ENCODE results near the gene EIF4A2. TPM values are rescaled to one million over a fixed set of nuclear protein-coding genes. Genes with fewer than 3 reads are reported as not detected.
A peak's percentile ranks its signal among the peaks of the same experiment; 100 is the strongest.

EIF4A2 gene
- total and polyA plus RNA-seq, 2 of the 13 experiments (the other 11 are each of a cell fraction or from before 2014, with no cell fraction given) = 480 to 596 TPM

DNA sequence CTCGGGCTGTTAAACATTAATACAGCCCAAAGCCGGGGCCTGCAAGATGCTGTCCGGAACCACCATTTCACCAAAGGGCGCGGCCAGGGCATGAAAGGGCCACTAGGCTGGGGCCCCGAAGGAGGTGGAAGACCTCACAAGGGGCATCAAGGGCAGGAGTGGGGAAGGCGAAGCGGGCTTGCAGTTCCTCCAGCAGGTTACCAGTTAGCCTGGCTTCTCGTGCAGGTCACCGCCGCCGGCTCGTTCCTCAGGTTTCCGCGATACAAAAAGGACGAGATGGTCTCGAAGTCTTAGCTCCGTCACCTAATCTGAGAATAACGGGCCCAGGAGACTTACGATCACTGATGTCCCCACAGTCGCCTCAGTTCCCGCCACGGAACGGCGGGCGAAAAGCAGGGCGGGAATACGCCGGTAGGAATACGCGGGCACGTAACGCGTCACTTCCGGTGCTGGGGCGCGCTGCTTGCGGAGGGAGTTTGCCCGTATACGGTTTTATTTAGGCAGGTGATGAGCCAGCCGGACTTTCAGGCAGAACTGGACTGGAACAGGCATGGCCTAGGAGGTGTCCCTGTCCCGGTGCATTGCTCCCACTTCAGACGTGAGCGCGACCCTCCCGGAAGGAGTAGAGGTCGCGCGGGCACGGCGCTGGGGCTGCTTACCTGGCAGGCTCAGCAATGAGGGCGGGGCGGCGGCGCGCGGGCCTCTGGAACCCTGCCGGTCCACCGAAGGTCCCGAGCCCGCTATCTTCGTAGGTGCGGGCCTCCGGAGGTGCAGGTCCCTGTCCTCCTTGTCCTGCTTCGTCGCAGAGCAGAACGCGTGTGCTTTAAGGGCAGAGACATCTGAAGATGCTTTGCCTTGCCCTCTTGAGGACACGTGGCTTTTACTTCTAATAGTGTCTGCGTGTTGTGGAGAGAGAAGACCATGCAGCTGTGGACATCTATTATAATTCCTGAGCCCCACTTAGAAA is 23.0 kb downstream of the EIF4A2 start, which contains the start of gene RFC4 (continued):
- TF ChIP-seq, protein P1, sequence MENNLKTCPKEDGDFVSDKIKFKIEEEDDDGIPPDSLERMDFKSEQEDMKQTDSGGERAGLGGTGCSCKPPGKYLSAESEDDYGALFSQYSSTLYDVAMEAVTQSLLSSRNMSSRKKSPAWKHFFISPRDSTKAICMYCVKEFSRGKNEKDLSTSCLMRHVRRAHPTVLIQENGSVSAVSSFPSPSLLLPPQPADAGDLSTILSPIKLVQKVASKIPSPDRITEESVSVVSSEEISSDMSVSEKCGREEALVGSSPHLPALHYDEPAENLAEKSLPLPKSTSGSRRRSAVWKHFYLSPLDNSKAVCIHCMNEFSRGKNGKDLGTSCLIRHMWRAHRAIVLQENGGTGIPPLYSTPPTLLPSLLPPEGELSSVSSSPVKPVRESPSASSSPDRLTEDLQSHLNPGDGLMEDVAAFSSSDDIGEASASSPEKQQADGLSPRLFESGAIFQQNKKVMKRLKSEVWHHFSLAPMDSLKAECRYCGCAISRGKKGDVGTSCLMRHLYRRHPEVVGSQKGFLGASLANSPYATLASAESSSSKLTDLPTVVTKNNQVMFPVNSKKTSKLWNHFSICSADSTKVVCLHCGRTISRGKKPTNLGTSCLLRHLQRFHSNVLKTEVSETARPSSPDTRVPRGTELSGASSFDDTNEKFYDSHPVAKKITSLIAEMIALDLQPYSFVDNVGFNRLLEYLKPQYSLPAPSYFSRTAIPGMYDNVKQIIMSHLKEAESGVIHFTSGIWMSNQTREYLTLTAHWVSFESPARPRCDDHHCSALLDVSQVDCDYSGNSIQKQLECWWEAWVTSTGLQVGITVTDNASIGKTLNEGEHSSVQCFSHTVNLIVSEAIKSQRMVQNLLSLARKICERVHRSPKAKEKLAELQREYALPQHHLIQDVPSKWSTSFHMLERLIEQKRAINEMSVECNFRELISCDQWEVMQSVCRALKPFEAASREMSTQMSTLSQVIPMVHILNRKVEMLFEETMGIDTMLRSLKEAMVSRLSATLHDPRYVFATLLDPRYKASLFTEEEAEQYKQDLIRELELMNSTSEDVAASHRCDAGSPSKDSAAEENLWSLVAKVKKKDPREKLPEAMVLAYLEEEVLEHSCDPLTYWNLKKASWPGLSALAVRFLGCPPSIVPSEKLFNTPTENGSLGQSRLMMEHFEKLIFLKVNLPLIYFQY (CRISPR knock-in tag; IDR thresholded peaks at IDR 0.05; ENCODE audit: borderline replicate concordance) = no peak; the same call in 1 of the 2 replicates
- no peak for TF ChIP-seq RBAK (CRISPR knock-in tag; IDR thresholded peaks at IDR 0.05)
- TF ChIP-seq SIX4 (CRISPR knock-in tag; IDR thresholded peaks at IDR 0.05) = peak; percentile 50; the same call in 1 of the 2 replicates
- TF ChIP-seq, protein P2, sequence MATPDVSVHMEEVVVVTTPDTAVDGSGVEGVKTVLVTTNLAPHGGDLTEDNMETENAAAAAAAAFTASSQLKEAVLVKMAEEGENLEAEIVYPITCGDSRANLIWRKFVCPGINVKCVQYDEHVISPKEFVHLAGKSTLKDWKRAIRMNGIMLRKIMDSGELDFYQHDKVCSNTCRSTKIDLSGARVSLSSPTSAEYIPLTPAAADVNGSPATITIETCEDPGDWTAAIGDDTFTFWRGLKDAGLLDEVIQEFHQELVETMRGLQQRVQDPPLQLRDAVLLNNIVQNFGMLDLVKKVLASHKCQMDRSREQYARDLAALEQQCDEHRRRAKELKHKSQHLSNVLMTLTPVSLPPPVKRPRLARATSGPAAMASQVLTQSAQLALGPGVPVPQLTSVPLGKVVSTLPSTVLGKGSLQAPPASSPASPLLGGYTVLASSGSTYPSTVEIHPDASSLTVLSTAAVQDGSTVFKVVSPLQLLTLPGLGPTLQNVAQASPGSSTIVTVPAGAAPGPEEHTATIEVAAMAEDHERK (CRISPR knock-in tag; IDR thresholded peaks at IDR 0.05; ENCODE audit: low read depth) = peak; percentile 98
- TF ChIP-seq ZNF530 (CRISPR knock-in tag; IDR thresholded peaks at IDR 0.05; ENCODE audit: low read depth) = no peak
- peak; percentile 95; the same call in 1 of the 2 replicates for TF ChIP-seq ELF4 (CRISPR knock-in tag; IDR thresholded peaks at IDR 0.05; ENCODE audit: borderline replicate concordance)
- no peak for TF ChIP-seq ZNF510 (CRISPR knock-in tag; IDR thresholded peaks at IDR 0.05; ENCODE audit: low read depth)
- no peak for TF ChIP-seq SMAD3 (CRISPR knock-in tag; IDR thresholded peaks at IDR 0.05)
- no peak for TF ChIP-seq NCOA5 (CRISPR knock-in tag; IDR thresholded peaks at IDR 0.05)
- no peak for TF ChIP-seq ZSCAN22 (CRISPR knock-in tag; IDR thresholded peaks at IDR 0.05)
- no peak; the same call in 1 of the 2 replicates for TF ChIP-seq SMAD1 (CRISPR knock-in tag; IDR thresholded peaks at IDR 0.05; ENCODE audit: borderline replicate concordance, low read depth)
- no peak for TF ChIP-seq ZNF557 (CRISPR knock-in tag; IDR thresholded peaks at IDR 0.05)
- no peak for TF ChIP-seq NFE2L2 (IDR thresholded peaks at IDR 0.05; ENCODE audit: low read length)
- no peak for TF ChIP-seq ZNF782 (CRISPR knock-in tag; IDR thresholded peaks at IDR 0.05; ENCODE audit: borderline replicate concordance)
- no peak for TF ChIP-seq ZNF432 (CRISPR knock-in tag; IDR thresholded peaks at IDR 0.05; ENCODE audit: borderline replicate concordance)
- TF ChIP-seq ZNF501 (CRISPR knock-in tag; IDR thresholded peaks at IDR 0.05) = peak; percentile 92
- TF ChIP-seq, protein P3, sequence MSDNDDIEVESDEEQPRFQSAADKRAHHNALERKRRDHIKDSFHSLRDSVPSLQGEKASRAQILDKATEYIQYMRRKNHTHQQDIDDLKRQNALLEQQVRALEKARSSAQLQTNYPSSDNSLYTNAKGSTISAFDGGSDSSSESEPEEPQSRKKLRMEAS (IDR thresholded peaks at IDR 0.05) = peak; percentile 84
- no peak for TF ChIP-seq NONO (IDR thresholded peaks at IDR 0.05)
- TF ChIP-seq NONO (CRISPR knock-in tag; conservative IDR thresholded peaks at IDR 0.05) = peak; percentile 90
- TF ChIP-seq, protein P4, sequence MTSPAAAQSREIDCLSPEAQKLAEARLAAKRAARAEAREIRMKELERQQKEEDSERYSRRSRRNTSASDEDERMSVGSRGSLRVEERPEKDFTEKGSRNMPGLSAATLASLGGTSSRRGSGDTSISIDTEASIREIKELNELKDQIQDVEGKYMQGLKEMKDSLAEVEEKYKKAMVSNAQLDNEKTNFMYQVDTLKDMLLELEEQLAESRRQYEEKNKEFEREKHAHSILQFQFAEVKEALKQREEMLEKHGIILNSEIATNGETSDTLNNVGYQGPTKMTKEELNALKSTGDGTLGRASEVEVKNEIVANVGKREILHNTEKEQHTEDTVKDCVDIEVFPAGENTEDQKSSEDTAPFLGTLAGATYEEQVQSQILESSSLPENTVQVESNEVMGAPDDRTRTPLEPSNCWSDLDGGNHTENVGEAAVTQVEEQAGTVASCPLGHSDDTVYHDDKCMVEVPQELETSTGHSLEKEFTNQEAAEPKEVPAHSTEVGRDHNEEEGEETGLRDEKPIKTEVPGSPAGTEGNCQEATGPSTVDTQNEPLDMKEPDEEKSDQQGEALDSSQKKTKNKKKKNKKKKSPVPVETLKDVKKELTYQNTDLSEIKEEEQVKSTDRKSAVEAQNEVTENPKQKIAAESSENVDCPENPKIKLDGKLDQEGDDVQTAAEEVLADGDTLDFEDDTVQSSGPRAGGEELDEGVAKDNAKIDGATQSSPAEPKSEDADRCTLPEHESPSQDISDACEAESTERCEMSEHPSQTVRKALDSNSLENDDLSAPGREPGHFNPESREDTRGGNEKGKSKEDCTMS (CRISPR knock-in tag; conservative IDR thresholded peaks at IDR 0.05) = no peak
- peak; percentile 71; the same call in 1 of the 2 replicates for TF ChIP-seq SNAPC2 (CRISPR knock-in tag; IDR thresholded peaks at IDR 0.05)
